GM18858 (cell line): ENCODE results near the gene STARD13.

Experiments used
- ATAC-seq: cut with Tn5 transposase; IDR thresholded peaks from one replicate; pipeline ENCODE4 v1.9.1; 2021; ENCODE audit not compliant: unreplicated experiment

STARD13 gene

GRCh38 chr13:33310245-33311038, 24.9 kb upstream of the STARD13 start:
- ATAC-seq, result no peak

GRCh38 chr13:33308863-33309262, 23.3 kb upstream of the STARD13 start:
- no peak for ATAC-seq

GRCh38 chr13:33307843-33308242, 22.3 kb upstream of the STARD13 start:
- ATAC-seq, result no peak

- no peak for ATAC-seq
Measured at GRCh38 chr13:33303855-33304597, 18.5 kb upstream of the STARD13 start.

GRCh38 chr13:33299626-33300025, 14.1 kb upstream of the STARD13 start:
- no peak for ATAC-seq

GRCh38 chr13:33296793-33297425, 11.4 kb upstream of the STARD13 start:
- ATAC-seq, result no peak

GRCh38 chr13:33292712-33293111, 7.2 kb upstream of the STARD13 start:
- no peak for ATAC-seq

GRCh38 chr13:33290421-33290965, 4.9 kb upstream of the STARD13 start:
- ATAC-seq, result no peak

GRCh38 chr13:33289966-33290365, 4.4 kb upstream of the STARD13 start:
- no peak for ATAC-seq

- ATAC-seq, result no peak
Measured at GRCh38 chr13:33287142-33287882, 1.8 kb upstream of the STARD13 start.

- ATAC-seq, result no peak
Measured at GRCh38 chr13:33286128-33286527, 573 bp upstream of the STARD13 start.

GRCh38 chr13:33284916-33285315, 639 bp downstream of the STARD13 start:
- no peak for ATAC-seq

- ATAC-seq, result no peak
Measured at GRCh38 chr13:33284031-33284430, 1.5 kb downstream of the STARD13 start.

- ATAC-seq, result no peak
Measured at GRCh38 chr13:33283195-33283911, 2.2 kb downstream of the STARD13 start.

- no peak for ATAC-seq
Measured at GRCh38 chr13:33281951-33282595, 3.5 kb downstream of the STARD13 start.

- ATAC-seq, result no peak
Measured at GRCh38 chr13:33280923-33281322, 4.6 kb downstream of the STARD13 start.

- no peak for ATAC-seq
Measured at GRCh38 chr13:33280279-33280905, 5.2 kb downstream of the STARD13 start.

GRCh38 chr13:33279414-33280278, 5.9 kb downstream of the STARD13 start:
- ATAC-seq, result no peak
